Nephron progenitor cell (in vitro differentiated cells): Measurements from ENCODE around the gene CCDC85C.

ENCODE experiments used
- DNase-seq: peaks from one replicate; pipeline ENCODE4 v3.0.0; 2021
- H3K27ac Mint-ChIP-seq: 2 replicates; pipeline ENCODE4 v1.8.0; 2021; ENCODE audit warnings: mild to moderate bottlenecking, moderate library complexity, mixed read lengths
- H3K27me3 Mint-ChIP-seq: 2 replicates; pipeline ENCODE4 v1.8.0; 2021; ENCODE audit warnings: mild to moderate bottlenecking, low read depth, mixed read lengths; ENCODE audit not compliant: poor library complexity
- H3K36me3 Mint-ChIP-seq: 2 replicates; pipeline ENCODE4 v1.8.0; 2021; ENCODE audit warnings: low read depth, mixed read lengths
- H3K4me1 Mint-ChIP-seq: 2 replicates; pipeline ENCODE4 v1.8.0; 2021; ENCODE audit warnings: mixed read lengths
- H3K4me3 Mint-ChIP-seq: 2 replicates; pipeline ENCODE4 v1.8.0; 2021; ENCODE audit warnings: mild to moderate bottlenecking, moderate library complexity, mixed read lengths
- H3K9me3 Mint-ChIP-seq: 2 replicates; pipeline ENCODE4 v1.8.0; 2021; ENCODE audit warnings: mild to moderate bottlenecking, moderate library complexity, mixed read lengths
- TF ChIP-seq, protein P1 (sequence below): fragments of 200-600 bp; sonication (generic); IDR thresholded peaks from 2 replicates; pipeline ENCODE4 v1.5.0; 2021; ENCODE audit warnings: antibody characterized with exemption

CCDC85C gene

DNA sequence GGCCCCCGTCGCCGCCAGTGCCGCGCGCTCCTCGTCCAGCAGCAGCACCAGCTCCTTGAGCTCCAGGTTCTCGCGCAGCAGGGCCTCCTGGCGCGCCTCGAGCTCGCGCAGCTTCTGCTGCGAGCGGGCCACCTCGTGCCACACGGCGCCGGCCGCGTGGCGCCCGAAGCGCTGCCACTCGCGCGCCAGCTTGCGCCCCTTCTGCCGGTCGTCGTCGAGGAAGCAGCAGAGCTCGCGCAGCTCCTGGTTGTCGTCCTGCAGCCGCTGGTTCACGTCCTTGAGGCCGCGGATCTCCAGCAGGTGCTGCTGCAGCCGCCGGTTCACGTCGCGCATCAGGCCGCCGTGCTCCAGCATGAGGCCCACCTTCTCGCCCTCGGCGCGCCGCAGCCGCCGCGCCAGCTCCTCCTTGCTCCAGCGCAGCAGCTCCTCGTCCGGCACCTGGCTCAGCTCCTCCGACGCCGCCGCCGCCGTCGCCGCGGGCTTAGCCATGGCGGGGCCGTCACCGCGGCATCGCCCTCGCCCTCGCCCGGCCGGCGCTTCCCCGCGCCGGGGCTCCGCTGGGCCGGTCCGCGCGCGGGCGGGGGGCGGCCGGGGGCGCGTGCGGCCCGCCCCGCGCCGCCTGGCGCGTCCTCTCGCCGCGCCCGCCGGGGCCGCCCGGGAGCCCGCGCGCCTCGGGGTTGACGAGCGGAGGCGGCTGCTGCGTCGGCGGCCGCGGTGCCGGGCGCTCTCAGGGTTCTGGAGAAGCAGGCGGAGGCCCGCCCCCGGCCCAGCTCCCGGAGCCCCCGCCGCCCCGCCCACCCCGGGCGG is at the start of gene CCDC85C:
TSS of gene CCDC85C (minus strand) at position 737 of the 807 bp plus-strand sequence. CDS start at position 489, 248 bp downstream.
- DNase-seq = peak; percentile 57
- H3K27me3 Mint-ChIP-seq = peaks cover 16% of the 10 kb centered on the region
- peaks cover 59% of the 10 kb centered on the region for H3K4me1 Mint-ChIP-seq
- H3K36me3 Mint-ChIP-seq = no peaks in the 10 kb centered on the region
- peak within 1 kb of the TSS; percentile 85 for H3K4me3 Mint-ChIP-seq
- TF ChIP-seq, protein P1, sequence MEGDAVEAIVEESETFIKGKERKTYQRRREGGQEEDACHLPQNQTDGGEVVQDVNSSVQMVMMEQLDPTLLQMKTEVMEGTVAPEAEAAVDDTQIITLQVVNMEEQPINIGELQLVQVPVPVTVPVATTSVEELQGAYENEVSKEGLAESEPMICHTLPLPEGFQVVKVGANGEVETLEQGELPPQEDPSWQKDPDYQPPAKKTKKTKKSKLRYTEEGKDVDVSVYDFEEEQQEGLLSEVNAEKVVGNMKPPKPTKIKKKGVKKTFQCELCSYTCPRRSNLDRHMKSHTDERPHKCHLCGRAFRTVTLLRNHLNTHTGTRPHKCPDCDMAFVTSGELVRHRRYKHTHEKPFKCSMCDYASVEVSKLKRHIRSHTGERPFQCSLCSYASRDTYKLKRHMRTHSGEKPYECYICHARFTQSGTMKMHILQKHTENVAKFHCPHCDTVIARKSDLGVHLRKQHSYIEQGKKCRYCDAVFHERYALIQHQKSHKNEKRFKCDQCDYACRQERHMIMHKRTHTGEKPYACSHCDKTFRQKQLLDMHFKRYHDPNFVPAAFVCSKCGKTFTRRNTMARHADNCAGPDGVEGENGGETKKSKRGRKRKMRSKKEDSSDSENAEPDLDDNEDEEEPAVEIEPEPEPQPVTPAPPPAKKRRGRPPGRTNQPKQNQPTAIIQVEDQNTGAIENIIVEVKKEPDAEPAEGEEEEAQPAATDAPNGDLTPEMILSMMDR = no peak
- H3K27ac Mint-ChIP-seq = peak within 1 kb of the TSS; percentile 95
- H3K9me3 Mint-ChIP-seq = no peaks in the 10 kb centered on the region

DNA sequence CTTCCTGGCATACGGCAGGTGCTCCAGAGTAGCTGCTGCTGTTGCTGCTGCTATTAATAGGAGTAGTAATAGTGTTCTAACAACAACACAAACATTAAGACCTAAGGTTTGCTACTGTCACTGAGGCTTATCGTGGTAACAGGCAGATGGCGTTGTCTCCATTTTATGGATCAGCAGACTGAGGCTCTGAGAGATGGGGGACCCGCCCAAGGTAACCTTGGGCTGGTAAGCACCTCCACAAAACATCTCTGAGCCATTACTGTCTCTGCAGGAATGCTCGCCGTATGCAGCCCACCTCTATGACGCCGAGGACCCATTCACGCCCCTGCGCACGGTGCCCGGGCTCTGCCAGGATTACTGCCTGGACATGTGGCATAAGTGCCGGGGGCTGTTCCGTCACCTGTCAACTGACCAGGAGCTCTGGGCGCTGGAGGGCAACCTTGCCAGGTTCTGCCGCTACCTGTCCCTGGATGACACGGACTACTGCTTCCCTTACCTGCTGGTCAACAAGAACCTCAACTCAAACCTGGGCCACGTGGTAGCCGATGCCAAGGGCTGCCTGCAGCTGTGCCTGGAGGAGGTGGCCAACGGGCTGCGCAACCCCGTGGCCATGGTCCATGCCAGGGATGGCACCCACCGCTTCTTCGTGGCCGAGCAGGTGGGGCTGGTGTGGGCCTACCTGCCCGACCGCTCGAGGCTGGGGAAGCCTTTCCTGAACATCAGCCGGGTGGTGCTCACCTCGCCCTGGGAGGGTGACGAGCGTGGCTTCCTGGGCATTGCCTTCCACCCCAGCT is 48.1 kb upstream of the CCDC85C start:
- Mint-ChIP-seq H3K4me3 (no peak overlapping the region), H3K9me3 (no peaks in the 10 kb centered on the region), H3K36me3 (no peaks in the 10 kb centered on the region), H3K27me3 (peaks cover 33% of the 10 kb centered on the region), H3K27ac (no peak overlapping the region), H3K4me1 (peaks cover 12% of the 10 kb centered on the region)
- TF ChIP-seq, protein P1 = no peak
- no peak for DNase-seq

DNA sequence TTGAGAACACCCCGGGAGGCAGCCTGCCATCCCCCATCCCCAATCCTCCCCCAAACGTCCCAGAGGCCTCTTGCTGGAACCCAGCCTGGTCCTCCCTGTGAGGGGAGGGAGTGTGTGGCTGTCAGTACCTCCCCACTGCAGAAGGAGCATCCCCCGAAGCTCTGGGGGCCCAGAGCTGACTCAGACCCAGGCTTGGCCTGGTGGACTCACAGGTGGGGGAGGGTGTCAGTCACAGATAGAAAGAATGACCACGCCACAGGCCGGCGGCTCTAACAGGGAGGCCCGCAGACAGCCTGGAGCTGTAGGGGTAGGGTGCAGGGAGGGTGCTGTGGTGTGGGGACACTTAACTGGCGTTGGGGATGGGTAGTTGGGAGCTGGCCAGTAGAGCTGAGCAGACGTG is 46.2 kb upstream of the CCDC85C start:
- H3K27ac Mint-ChIP-seq = no peak overlapping the region
- TF ChIP-seq, protein P1 = no peak
- peaks cover 30% of the 10 kb centered on the region for H3K27me3 Mint-ChIP-seq
- no peak for DNase-seq
- no peaks in the 10 kb centered on the region for H3K9me3 Mint-ChIP-seq
- H3K4me1 Mint-ChIP-seq = peaks cover 12% of the 10 kb centered on the region
- H3K36me3 Mint-ChIP-seq = no peaks in the 10 kb centered on the region
- no peak overlapping the region for H3K4me3 Mint-ChIP-seq

DNA sequence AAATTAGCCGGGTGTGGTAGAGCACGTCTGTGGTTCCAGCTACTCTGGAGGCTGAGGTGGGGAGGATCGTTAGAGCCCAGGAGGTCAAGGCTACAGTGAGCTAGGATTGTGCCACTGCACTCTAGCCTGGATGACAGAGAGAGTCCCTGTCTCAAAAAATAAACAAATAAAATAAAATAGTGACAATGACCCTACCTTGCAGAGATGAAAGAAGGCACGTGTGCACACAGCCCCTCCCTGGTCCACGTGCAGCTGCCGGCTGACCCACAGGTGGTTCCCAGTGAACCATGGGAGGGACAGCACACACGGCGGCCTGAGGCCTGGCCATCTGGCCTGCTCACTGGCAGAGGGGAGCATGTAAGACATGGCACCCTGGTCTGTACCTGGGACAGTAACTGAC is 45.6 kb upstream of the CCDC85C start:
- Mint-ChIP-seq H3K36me3 (no peaks in the 10 kb centered on the region), H3K27me3 (peaks cover 28% of the 10 kb centered on the region)
- TF ChIP-seq, protein P1 = no peak

DNA sequence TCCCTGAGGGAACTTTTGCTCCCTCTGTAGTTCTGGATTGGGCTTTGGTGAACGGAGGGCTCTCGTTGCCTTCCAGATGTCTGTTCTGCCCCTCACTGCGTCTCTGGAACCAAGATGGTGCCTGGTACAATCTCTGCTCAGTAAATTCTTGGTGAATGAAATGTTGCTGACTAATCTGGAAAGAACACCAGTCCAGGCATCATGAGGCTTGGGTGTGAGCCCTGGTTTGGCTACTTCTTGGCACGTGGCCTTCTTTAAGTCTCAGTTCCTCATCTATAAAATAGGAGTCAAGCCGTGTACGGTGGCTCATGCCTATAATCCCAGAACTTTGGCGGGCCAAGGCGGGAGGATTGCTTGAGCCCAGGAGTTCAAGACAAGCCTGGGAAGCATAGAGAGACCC is 45.2 kb upstream of the CCDC85C start:
- Mint-ChIP-seq H3K4me3 (no peak overlapping the region), H3K9me3 (no peaks in the 10 kb centered on the region), H3K27ac (no peak overlapping the region), H3K27me3 (peaks cover 27% of the 10 kb centered on the region), H3K36me3 (no peaks in the 10 kb centered on the region), H3K4me1 (peaks cover 15% of the 10 kb centered on the region)
- TF ChIP-seq, protein P1 = no peak
- DNase-seq = no peak

More for the DNA sequence above, 45.6 kb upstream of the CCDC85C start:
- H3K9me3 Mint-ChIP-seq = no peaks in the 10 kb centered on the region
- no peak for DNase-seq
- H3K27ac Mint-ChIP-seq = no peak overlapping the region
- H3K4me3 Mint-ChIP-seq = no peak overlapping the region
- H3K4me1 Mint-ChIP-seq = peaks cover 12% of the 10 kb centered on the region
